GM19438 (cell line): ENCODE measurements around the gene SLC15A3.
"Not testable (repeated sequence)": the region's sequence is repeated elsewhere in the genome, so short reads cannot be mapped to it uniquely, and the experiment has no call there.

Source experiments
- ATAC-seq: cut with Tn5 transposase; IDR thresholded peaks from one replicate; pipeline ENCODE4 v1.9.1; 2021; ENCODE audit warnings: low read depth; ENCODE audit not compliant: unreplicated experiment

The SLC15A3 gene

DNA sequence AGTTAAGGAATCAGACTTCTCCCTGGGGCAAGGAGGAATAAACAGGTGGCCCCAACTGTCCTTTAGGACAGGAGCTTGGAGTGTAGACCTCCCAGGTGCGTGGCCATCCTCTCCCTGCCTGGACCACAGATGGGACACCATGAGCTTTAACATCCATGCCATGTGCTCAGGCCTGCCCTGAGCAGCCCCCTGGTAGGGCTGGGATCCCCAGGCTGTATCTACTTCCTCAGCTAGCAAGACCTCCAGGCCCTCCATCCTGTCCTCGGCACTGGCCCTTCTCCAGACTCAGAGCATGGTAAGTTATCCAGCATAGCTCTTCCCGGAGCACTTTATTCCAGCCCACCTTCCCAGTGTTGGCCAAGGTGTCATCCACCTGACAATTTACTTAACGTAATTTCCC, 25.2 kb upstream of the SLC15A3 start:
- ATAC-seq: no peak

DNA sequence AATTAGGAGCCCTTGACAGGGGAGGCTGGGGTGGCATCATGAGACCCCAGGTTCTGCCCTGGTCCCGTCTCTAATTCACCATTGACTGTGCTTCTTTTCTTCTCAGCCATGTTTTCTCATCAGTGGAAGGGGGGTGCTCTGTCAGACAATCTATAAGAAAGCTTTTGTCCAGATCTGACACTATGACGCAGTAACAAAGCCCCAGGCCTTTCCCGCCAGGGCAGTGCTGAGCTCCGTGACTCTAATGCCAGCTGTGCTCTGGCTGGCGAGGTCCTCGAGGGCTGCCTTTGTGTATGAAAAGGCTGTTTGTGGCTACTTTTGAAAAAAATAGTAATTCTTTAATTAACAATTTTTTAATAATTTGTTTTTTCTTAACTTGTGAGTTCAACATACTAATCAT, 22.8 kb upstream of the SLC15A3 start:
- ATAC-seq: no peak

DNA sequence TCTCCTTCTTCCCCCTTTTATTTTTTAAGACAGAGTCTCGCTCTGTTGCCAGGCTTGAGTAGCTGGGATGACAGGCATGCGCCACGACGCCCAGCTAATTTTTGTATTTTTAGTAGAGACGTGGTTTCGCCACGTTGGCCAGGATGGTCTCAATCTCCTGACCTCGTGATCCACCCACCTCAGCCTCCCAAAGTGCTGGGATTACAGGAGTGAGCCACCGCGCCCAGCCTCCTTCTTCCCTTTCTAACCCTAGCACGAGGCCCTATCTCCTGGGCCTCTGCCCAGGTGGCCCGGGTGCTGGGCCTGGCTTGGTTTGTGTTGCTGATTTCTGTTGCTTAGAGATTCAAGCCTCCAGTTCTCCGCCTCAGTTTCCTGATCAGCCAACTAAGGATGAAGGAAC, 22.3 kb upstream of the SLC15A3 start:
- ATAC-seq: not testable (repeated sequence)

DNA sequence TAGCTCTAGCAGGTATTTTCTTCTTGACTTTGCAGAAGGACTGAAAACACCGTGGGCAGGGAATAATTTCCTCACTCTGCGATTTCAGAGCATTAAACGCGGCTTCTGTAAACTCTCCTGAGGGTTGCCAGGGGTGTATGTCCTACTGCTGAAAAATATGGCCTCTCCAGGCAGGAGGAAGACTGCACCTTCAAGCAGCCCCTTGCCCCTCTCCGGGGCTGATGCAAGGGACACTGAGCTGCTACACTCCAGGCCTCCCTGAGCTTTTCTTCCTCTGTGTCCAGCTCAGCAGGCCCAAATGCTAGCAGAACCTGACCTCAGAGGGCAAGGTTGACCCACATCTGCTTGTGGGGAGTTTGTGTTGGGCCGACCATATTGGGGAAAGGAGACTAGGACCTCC, 21.7 kb upstream of the SLC15A3 start:
- ATAC-seq: no peak

DNA sequence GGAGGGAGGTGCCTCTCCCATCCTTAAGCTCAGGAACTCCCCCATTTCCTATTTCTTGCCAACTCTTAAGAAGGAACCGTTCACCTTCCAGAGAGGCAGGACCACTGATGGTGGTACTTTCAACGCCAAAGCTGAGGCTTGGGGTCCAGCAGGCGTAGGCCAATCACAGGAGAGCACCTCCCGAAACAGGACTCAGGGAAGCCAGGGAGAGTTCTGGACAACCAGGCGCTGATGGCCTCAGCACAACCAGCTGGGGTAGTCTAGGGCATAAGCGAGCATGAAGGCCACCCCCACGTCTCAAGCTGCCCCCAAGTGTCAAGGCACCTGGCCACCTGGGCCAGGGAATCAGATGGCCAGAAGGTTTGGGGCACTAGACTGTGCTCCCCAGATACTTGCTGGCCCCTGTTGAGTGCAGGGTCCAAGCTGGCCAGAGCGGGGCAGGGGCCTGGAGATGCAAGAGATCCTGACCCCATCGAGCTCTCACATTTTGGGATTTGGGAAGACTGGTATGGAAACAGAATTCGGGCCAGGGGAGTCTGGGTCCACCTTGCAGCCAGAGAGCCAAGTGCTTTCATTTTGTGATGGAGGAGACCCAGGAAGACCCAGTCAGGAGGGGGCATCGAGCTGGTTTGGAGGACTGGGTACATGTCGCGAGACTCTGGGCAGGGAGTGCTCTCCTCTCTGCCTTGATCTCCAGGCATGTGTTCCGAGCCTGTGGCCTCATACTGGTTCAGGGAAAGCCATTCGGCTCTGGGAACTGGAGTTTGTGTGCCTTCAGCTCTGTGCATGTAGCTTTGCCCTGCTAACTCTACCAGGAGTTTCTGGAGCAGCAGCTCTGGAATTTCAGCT, 20.4 kb upstream of the SLC15A3 start:
- no peak for ATAC-seq

DNA sequence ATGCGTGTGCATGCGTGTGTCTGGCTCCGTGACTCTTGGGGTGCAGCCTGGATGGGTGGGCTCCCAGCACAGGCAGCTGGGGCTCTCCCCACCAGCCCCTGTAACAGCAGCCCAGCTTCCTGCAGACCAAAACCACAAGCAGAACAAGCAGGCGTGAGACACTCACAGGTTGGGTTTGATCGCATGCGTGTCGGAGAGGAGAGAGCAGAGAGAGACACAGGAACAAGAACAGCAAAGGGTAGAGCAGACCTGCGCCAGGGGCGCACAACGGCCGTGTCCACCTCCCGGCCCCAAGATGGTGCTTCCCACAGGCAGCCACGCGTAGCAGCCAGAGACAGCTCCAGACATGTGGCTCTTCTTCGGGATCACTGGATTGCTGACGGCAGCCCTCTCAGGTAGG, 19.5 kb upstream of the SLC15A3 start, which contains the start of gene CD6:
Gene CD6 (plus strand): TSS at position 161 of the 400 bp plus-strand sequence. CDS start 186 bp downstream, at position 347.
- no peak for ATAC-seq

DNA sequence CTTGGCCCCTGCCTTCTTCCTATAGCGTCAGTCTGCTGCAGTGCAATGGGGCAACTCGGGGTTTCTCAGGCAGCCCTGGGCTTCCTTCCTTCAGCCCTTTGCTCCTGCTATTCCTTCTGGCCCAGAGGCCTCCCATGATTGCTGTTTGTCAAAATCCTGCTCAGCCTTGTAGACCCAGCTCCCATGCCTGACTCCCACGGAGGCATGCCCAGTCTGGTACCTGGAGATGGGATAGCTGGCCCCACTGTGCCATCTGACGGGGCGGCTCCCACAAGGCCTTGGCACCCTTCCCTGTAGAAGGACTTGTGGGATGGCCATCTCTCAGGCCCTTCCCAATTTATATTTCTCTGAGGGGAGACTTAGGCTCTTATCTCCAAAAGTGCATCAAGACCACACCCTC, 18.9 kb upstream of the SLC15A3 start:
- ATAC-seq: no peak

DNA sequence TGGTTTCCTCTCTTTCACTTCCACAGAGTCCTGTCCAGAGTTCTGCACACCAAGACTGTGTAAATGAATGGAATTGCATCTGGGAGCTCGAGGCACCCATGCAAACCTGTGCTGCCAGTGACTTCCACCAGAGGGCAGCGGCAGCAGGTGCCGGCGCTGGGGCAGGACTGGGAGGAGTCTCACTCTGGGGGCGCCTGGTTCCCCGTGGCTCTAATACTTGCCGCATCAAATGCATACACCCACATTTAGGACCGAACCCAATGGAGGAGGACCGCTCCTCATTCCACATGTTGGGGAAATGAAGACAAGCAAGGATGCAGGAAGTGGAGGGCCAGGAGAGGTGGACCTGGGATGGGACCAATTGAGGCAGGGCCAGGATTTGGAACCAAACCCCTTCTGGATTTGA, 18.4 kb upstream of the SLC15A3 start:
- ATAC-seq: peak; percentile 58

DNA sequence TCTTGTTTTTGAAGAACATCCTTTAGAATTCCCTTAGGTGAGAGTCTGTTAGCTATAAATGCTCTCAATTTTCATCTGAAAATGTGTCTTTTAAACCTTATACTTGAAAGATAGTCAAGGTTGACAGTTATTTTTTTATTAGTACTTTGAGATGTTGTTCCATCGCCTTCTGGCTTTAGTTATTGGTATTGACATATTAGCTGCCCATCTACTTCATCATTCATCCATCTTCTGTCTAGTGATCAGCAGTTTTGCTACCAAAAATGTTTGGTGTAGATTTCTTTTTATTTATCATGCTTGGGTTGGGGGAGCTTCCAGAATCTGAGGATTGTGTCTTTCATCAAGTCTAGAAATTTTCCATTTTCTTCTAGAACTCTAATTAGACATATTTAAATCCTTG, 16.2 kb upstream of the SLC15A3 start:
- ATAC-seq: no peak

DNA sequence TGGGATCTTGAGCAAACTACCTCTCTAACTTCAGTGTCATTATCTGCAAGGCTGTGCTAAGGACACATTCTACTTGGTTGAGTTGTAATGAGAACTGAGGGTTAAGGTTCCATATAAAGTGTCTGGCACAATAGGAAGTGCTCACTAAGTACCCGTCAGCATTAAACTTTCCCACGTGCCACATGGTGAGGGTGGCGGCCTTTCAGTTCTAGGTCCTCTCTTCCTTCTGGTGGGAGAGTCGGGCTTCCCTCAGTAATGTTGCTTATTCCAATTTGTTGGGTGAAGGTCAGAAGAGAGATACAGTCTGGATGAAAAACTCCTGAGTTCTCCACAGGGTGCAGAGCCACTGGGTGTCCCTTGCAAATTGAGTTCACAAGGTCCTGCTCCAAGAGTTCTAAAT, 14.9 kb upstream of the SLC15A3 start:
- ATAC-seq: no peak

DNA sequence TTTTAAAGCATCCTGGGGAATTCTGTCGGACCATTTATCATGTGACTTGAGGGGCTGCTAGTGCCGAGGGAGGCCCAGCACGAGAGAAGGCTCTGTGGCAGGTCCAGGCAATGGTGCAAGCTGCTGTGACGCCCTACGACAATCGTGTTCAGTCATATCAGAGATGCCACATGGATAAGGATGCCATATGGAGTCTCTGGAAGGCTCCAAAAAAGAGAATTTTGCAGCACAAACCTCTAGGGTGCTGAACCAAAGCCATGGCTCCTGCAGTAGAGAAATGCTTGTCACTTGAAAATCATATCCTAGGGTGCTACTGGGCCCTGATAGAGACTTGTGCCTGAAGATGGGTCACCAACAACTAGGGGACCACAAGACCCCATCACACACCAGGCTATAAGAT, 12.8 kb upstream of the SLC15A3 start:
- ATAC-seq: no peak

DNA sequence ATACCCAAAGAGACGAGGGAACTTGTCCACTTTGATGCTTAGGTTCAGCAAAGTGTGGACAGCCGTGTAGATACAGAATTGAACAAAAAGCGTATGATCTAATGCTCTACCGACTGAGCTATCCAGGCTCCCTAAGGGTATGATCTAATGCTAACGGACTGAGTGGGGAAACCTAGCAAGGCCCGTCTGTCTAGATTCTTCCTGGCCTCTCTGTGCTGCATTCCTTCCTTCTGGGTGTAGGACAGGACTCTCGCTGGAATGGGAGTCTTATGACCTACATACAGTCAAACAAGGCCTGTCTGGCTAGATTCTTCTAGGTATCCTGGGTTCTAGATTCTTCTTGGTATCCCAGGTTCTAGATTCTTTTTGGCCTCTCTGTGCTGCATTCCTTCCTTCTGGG, 8.4 kb upstream of the SLC15A3 start:
- no peak for ATAC-seq

DNA sequence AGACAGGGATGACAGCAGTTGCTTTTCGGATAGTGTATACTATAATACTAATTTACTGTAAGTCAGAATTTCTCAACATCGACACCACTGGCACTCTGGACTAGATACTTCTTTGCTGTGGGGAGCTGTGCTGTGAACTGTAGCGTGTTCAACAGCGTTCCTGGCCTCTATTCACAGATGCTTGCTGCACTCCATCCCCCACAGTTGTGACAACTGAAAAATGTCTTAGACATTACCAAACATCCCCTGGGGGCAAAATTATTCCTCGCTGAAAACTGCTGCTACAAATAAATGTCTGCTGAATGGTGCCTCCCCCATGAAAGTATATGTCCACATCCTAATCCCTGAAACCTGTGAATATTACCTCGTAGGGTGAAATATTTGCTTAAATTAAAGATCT, 7.5 kb upstream of the SLC15A3 start:
- ATAC-seq: no peak

DNA sequence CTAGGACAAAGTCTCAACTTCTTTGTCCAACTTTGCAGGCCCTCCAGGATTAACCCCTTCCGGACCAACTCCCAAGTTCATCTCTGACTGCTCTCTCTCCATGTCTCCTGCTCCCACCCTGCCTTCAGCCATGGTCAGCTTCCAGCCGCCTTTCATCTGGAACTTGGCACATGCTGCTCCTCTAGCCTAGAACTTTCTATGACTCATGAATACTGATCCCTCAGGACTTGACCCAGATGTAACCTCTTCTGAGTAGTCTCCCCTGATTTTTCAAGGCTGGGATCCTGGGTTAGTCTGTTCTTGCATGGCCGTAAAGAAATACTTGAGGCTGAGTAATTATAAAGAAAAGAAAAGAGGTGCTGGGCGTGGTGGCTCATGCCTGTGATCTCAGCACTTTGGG, 5.2 kb upstream of the SLC15A3 start:
- no peak for ATAC-seq

DNA sequence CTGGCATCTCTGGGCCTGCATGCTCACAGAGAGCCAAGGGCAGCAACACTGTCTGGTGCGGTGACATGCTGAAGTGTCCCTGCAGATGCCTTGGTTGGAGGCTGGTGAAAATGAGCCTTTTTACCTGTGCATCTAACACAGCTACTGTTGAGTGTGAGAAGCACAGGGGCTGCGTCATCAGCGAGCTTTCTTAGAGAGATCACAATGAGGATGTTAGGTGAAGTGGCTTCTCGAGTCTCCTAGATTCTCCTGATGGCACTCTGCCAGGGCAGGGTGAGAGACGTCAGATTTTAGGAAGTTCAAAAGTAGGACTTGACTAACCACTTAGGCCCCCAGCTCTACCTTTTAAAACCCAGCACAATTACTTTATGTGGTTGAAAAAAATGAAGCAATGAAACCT, 3.6 kb upstream of the SLC15A3 start:
- no peak for ATAC-seq

DNA sequence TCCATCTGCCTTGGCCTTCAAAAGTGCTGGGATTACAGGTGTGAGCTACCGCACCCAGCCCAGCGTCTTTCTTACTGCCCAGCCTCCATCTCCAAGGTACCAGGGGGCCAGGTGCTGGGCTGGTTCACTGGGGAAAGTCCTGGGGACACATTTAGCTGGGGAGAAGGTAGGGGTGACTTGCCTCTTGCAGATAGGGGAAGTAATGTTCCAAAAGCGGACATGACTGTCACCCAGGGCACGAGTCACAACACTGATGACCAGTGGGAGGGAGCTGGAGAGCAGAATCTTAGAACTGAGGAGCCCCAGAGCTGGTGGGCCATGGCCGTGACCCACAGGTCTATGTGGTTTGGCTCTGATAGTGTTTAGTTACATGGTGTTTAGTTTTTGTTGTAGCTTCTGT, 2.4 kb upstream of the SLC15A3 start:
- no peak for ATAC-seq

DNA sequence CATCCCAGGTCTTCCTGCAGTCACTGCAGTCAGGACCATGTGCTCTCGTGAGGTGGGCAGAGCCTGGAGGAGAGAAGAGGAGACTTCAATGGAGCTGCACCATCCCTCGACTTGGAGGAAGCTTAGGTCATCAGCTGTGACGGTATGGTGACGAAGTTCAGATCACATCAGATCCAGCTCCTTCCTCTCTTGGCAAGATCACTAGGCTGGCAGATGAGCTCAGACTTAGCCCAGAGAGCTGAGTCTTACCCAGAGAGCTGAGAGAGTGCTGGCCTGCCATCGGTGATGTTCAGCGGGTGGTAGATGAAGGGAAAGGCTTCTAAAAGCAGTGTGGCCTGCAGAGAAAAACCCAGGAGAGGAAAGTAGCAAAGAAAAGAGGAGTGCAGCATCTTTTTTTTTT, 1.8 kb upstream of the SLC15A3 start:
- no peak for ATAC-seq

DNA sequence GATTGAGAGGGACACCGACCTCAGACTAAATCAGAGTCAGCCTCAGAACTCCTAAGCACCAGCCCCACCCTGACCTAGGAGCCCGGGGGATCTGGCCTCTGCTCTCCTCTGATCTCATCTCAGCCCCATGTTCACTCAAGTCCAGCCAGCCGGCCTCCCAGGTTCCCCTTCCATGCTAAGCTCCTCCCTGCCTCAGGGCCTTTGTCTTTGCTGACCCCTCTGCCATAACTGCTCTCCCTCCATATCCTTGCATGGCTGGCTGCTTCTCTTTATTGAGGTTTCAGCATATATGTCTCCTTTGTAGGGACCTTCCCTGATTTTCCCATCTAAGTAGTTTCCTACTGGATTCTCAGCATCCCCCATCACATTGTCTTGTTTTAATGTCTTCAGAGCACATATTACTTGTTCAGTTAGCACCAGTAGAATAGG, 780 bp upstream of the SLC15A3 start:
- ATAC-seq: no peak

DNA sequence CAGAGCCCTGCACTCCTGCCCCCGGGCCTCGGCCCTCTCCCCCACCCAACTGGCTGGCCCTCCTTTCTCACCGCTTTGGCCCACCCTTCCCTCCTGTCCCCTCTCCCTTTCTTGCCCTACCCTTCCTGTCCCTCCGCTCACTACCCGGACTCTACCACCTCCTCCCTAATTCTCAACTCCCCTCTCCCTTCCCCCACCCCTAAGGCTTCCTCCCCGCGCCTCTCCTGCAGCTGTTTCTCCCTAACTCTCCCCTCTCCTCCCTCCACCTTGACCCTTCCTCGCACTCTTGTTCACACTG, 421 bp downstream of the SLC15A3 start:
- ATAC-seq: no peak

DNA sequence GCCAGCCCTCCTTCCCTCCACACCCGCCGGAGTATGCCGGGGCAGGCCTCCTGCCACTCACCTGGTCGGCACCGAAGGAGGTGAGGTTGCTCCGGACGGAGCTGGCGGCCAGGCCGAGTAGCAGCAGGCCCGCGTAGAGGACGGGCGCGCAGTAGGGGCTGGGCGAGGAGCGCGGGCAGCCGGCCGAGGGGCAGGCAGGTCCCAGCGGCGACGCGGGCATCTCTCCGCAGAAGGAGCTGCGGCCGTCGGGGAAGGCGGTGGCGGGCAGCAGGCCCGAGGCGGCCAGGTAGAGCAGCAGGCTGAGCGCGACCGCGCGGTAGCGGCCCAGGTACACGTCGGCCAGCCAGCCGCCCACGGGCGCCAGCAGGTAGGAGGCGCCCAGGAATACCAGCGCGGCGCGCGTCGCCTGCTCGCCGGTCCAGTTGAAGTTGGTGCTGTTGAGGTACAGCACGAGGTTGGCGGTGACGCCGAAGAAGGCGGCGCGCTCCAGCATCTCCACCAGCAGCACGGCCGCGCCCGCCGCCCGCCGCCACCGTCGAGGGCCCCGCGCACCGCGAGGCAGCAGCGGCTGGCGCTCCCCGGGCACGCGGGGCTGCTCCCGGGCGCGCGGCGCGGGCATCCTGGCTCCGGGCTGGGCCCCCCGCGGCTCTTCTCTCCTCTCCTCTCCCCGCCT, 907 bp downstream of the SLC15A3 start:
- no peak for ATAC-seq

DNA sequence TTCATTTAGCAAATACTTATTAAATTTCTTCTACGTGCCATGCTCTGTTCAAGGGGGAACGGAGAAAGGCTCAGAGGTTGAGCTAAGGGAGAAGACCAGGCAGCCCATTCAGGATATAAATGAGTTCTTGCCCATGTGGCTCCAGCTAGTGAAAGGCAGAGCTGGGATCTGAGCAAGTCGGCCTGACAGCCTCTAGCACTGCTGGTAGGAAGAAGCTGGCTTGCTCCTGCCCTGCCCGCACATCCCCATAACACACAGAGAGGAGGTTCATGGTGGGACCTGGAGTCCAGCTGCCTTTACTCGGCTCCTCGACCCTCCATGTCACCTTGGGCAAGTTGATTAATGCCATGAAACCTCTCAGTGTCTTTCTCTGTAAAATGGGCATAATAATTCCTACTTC, 2.0 kb downstream of the SLC15A3 start:
- no peak for ATAC-seq

DNA sequence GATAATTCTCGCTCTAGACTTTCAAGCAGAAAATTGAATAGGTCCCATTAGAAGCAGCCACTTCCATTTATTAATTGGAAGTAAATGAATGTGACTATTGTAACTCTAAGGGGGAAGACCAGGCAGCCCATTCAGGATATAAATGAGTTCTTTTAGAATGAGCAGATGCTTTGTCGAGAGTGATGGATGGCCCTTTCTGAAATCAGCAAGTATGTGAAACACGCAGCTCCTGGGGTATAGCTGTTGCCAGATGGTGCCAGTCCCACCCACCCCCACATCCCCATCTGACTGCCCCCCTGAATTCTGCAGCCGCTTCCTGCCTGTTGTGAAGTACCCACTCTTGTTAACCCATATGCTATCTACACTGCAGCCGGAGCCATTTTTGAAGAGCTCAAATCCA, 3.7 kb downstream of the SLC15A3 start:
- ATAC-seq: no peak
